Transverse colon (tissue), 4 donors: ENCODE measurements around the gene FMNL2.
"Not testable (repeated sequence)": the region's sequence is repeated elsewhere in the genome, so short reads cannot be mapped to it uniquely, and the experiment has no call there.

ENCODE experiments used
- EP300 ChIP-seq: sonication (generic); formaldehyde crosslinking; IDR thresholded peaks from one replicate; pipeline ENCODE4 v1.6.1; 2017; ENCODE audit warnings: antibody characterized with exemption, low read depth
- POLR2A ChIP-seq: fragments of 450-650 bp; IDR thresholded peaks from one replicate; pipeline ENCODE4 v1.6.1; 2016; ENCODE audit warnings: antibody characterized with exemption, mild to moderate bottlenecking, moderate library complexity
- POLR2AphosphoS5 ChIP-seq, 3 donors: sonication (generic); formaldehyde crosslinking; IDR thresholded peaks; one replicate each; pipeline ENCODE4 v1.6.1; 2016; ENCODE audit warnings: antibody characterized with exemption in 3 of 3
- TF ChIP-seq, protein P1 (sequence below), 5 experiments: fragments of 200-600 bp in 3 of 5; fragments of 450-650 bp in 2 of 5; sonication (generic) in 3 of 5; IDR thresholded peaks; 1 replicate in 2 of 5; 2 replicates in 3 of 5; pipeline ENCODE4 v1.5.1; 2016 to 2017; ENCODE audit warnings: antibody characterized with exemption in 5 of 5, inconsistent platforms in 3 of 5, mild to moderate bottlenecking in 2 of 5, moderate library complexity in 1 of 5

DNA sequence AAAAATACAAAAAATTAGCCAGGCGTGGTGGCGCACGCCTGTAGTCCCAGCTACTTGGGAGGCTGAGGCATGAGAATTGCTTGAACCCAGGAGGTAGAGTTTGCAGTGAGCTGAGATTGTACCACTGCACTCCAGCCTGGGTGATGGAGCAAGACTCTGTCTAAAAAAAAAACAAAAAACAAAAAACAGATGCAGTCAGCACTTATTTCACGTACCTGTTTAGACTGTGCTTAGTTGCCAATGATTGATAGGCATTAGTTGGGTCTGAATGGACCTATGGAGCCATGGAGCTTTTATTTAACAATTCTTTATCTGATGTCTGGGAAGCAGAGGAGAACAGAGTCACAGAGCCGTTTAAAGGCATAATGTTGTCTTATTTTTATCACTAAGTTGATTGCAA, 139.5 kb downstream of the FMNL2 start:
- TF ChIP-seq, protein P1, sequence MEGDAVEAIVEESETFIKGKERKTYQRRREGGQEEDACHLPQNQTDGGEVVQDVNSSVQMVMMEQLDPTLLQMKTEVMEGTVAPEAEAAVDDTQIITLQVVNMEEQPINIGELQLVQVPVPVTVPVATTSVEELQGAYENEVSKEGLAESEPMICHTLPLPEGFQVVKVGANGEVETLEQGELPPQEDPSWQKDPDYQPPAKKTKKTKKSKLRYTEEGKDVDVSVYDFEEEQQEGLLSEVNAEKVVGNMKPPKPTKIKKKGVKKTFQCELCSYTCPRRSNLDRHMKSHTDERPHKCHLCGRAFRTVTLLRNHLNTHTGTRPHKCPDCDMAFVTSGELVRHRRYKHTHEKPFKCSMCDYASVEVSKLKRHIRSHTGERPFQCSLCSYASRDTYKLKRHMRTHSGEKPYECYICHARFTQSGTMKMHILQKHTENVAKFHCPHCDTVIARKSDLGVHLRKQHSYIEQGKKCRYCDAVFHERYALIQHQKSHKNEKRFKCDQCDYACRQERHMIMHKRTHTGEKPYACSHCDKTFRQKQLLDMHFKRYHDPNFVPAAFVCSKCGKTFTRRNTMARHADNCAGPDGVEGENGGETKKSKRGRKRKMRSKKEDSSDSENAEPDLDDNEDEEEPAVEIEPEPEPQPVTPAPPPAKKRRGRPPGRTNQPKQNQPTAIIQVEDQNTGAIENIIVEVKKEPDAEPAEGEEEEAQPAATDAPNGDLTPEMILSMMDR (IDR thresholded peaks at IDR 0.05) = not testable (repeated sequence)
- not testable (repeated sequence) for TF ChIP-seq POLR2A; POLR2AphosphoS5 (IDR thresholded peaks at IDR 0.05); EP300
